Neural progenitor cell (in vitro differentiated cells): ENCODE data around the gene PLAAT1. TPM values are rescaled to one million over a fixed set of nuclear protein-coding genes. Genes with fewer than 3 reads are reported as not detected.

Experiments used
- DNase-seq: peaks from one replicate; pipeline ENCODE4 v3.0.0-alpha.2; 2016; ENCODE audit warnings: low spot score
- H2AFZ ChIP-seq: fragments of 200-600 bp; sonication (generic); replicated peaks from 2 replicates; pipeline ENCODE4 v1.6.1; 2016; ENCODE audit warnings: antibody characterized with exemption
- H3F3A ChIP-seq: fragments of 200-600 bp; sonication (generic); 2 replicates; pipeline ENCODE4 v1.6.1; 2016; ENCODE audit warnings: antibody characterized with exemption, low read depth
- H3K27ac ChIP-seq: fragments of 200-600 bp; sonication (generic); 2 replicates; pipeline ENCODE4 v1.5.1; 2016; ENCODE audit warnings: mild to moderate bottlenecking
- H3K27me3 ChIP-seq: fragments of 200-600 bp; sonication (generic); 2 replicates; pipeline ENCODE4 v1.6.1; 2016; ENCODE audit warnings: mild to moderate bottlenecking, moderate library complexity
- H3K36me3 ChIP-seq: fragments of 200-600 bp; sonication (generic); 2 replicates; pipeline ENCODE4 v1.5.1; 2016
- H3K4me1 ChIP-seq: fragments of 200-600 bp; sonication (generic); 2 replicates; pipeline ENCODE4 v1.6.1; 2016; ENCODE audit warnings: mixed run types
- H3K4me2 ChIP-seq: fragments of 200-600 bp; sonication (generic); 2 replicates; pipeline ENCODE4 v1.6.1; 2016
- H3K4me3 ChIP-seq: fragments of 200-600 bp; sonication (generic); 2 replicates; pipeline ENCODE4 v1.5.1; 2016
- H3K79me2 ChIP-seq: fragments of 200-600 bp; sonication (generic); 2 replicates; pipeline ENCODE4 v1.6.1; 2016; ENCODE audit warnings: low read depth
- H3K9ac ChIP-seq: fragments of 200-600 bp; sonication (generic); 2 replicates; pipeline ENCODE4 v1.6.1; 2016
- H3K9me3 ChIP-seq: fragments of 200-600 bp; sonication (generic); 2 replicates; pipeline ENCODE4 v1.5.1; 2016; ENCODE audit warnings: low read depth
- H4K20me1 ChIP-seq: fragments of 200-600 bp; sonication (generic); 2 replicates; pipeline ENCODE4 v1.6.1; 2016; ENCODE audit warnings: low read depth
- H3K27ac Mint-ChIP-seq: 3 replicates; pipeline ENCODE4 v1.8.0; 2021; ENCODE audit warnings: mixed read lengths
- H3K27me3 Mint-ChIP-seq: 2 replicates; pipeline ENCODE4 v1.8.0; 2022; ENCODE audit warnings: low read depth, mild to moderate bottlenecking, inconsistent platforms, moderate library complexity, mixed read lengths; ENCODE audit not compliant: insufficient read depth
- H3K36me3 Mint-ChIP-seq: 3 replicates; pipeline ENCODE4 v1.8.0; 2021; ENCODE audit warnings: mixed read lengths
- H3K4me1 Mint-ChIP-seq: 3 replicates; pipeline ENCODE4 v1.8.0; 2021; ENCODE audit warnings: mixed read lengths
- H3K4me3 Mint-ChIP-seq: 3 replicates; pipeline ENCODE4 v1.8.0; 2021; ENCODE audit warnings: mild to moderate bottlenecking, moderate library complexity, mixed read lengths
- H3K9me3 Mint-ChIP-seq: 3 replicates; pipeline ENCODE4 v1.8.0; 2020; ENCODE audit warnings: mixed read lengths
- CTCF ChIP-seq: fragments of 200-600 bp; sonication (generic); IDR thresholded peaks from 2 replicates; pipeline ENCODE4 v1.5.1; 2017; ENCODE audit warnings: antibody characterized with exemption, mild to moderate bottlenecking
- EZH2 ChIP-seq: fragments of 200-600 bp; sonication (generic); IDR thresholded peaks from 2 replicates; pipeline ENCODE4 v1.6.1; 2017; ENCODE audit warnings: antibody characterized with exemption, mild to moderate bottlenecking, moderate library complexity
- EZH2phosphoT487 ChIP-seq: fragments of 200-600 bp; sonication (generic); IDR thresholded peaks from 2 replicates; pipeline ENCODE4 v1.6.1; 2017; ENCODE audit warnings: antibody characterized with exemption
- total RNA-seq: library from RNA; depleted of rRNA; stranded (reverse); fragments of >200 nt; gene quantifications from 2 replicates; pipeline ENCODE4 v1.2.3, GENCODE V29; 2015; ENCODE audit warnings: low replicate concordance

PLAAT1 gene
- total RNA-seq, 1 donor from 2014 or later = 4.9 TPM

- Histone ChIP-seq H3K9me3 (no peaks in the 10 kb centered on the region), H3K4me3 (peak overlapping the region; percentile 68), H3K9ac (no peak overlapping the region), H3K27ac (no peak overlapping the region), H3K79me2 (no peaks in the 10 kb centered on the region), H3F3A (peaks cover 15% of the 10 kb centered on the region), H3K4me1 (no peaks in the 10 kb centered on the region), H3K4me2 (peak overlapping the region; percentile 97), H4K20me1 (no peaks in the 10 kb centered on the region), H2AFZ (peak overlapping the region; percentile 97), H3K27me3 (peaks cover 24% of the 10 kb centered on the region), H3K36me3 (no peaks in the 10 kb centered on the region)
- DNase-seq = no peak
- no peaks in the 10 kb centered on the region for H3K9me3 Mint-ChIP-seq
- TF ChIP-seq CTCF (no peak), EZH2 (no peak), EZH2phosphoT487 (no peak)
- H3K27me3 Mint-ChIP-seq = peaks cover 12% of the 10 kb centered on the region
- peaks cover 12% of the 10 kb centered on the region for H3K4me1 Mint-ChIP-seq
- H3K27ac Mint-ChIP-seq = no peak overlapping the region
- H3K36me3 Mint-ChIP-seq = no peaks in the 10 kb centered on the region
- peak overlapping the region; percentile 85 for H3K4me3 Mint-ChIP-seq
Observed at GRCh38 chr3:193241716-193242115, 694 bp downstream of the PLAAT1 start.

- TF ChIP-seq CTCF (no peak), EZH2 (no peak), EZH2phosphoT487 (no peak)
- Histone ChIP-seq H4K20me1 (no peaks in the 10 kb centered on the region), H3K9ac (no peak overlapping the region), H3K36me3 (no peaks in the 10 kb centered on the region), H3F3A (peaks cover 15% of the 10 kb centered on the region), H3K4me2 (no peak overlapping the region), H3K4me1 (no peaks in the 10 kb centered on the region), H2AFZ (no peak overlapping the region), H3K27me3 (peaks cover 24% of the 10 kb centered on the region), H3K79me2 (no peaks in the 10 kb centered on the region), H3K9me3 (no peaks in the 10 kb centered on the region), H3K4me3 (no peak overlapping the region), H3K27ac (no peak overlapping the region)
- Mint-ChIP-seq H3K4me1 (peaks cover 10% of the 10 kb centered on the region), H3K27ac (no peak overlapping the region), H3K9me3 (peaks cover 9% of the 10 kb centered on the region), H3K36me3 (peaks cover 3% of the 10 kb centered on the region), H3K27me3 (peaks cover 12% of the 10 kb centered on the region), H3K4me3 (no peak overlapping the region)
- no peak for DNase-seq
Observed at GRCh38 chr3:193243571-193243970, 2.5 kb downstream of the PLAAT1 start.

GRCh38 chr3:193248848-193249468 lies 7.9 kb downstream of the PLAAT1 start:
- Histone ChIP-seq H3K79me2 (no peaks in the 10 kb centered on the region), H3F3A (no peaks in the 10 kb centered on the region), H3K27ac (no peak overlapping the region), H3K4me2 (no peak overlapping the region), H3K4me1 (no peaks in the 10 kb centered on the region), H3K27me3 (no peaks in the 10 kb centered on the region), H3K9ac (no peak overlapping the region), H2AFZ (no peak overlapping the region), H3K9me3 (peaks cover 15% of the 10 kb centered on the region), H3K4me3 (no peak overlapping the region), H4K20me1 (no peaks in the 10 kb centered on the region), H3K36me3 (peaks cover 9% of the 10 kb centered on the region)
- peaks cover 2% of the 10 kb centered on the region for H3K4me1 Mint-ChIP-seq
- H3K27me3 Mint-ChIP-seq = no peaks in the 10 kb centered on the region
- TF ChIP-seq EZH2 (no peak), EZH2phosphoT487 (no peak), CTCF (no peak)
- peaks cover 3% of the 10 kb centered on the region for H3K36me3 Mint-ChIP-seq
- peaks cover 25% of the 10 kb centered on the region for H3K9me3 Mint-ChIP-seq
- no peak overlapping the region for H3K4me3 Mint-ChIP-seq
- no peak overlapping the region for H3K27ac Mint-ChIP-seq
- no peak for DNase-seq
